Measurements from ENCODE around the gene AIDA. TPM values are rescaled to one million over a fixed set of nuclear protein-coding genes. Genes with fewer than 3 reads are reported as not detected.

Gene AIDA
- total RNA-seq, 1 experiment from 2014 or later: 92.8 TPM

GRCh38 chr1:222697203-222697602 lies 15.1 kb downstream of the AIDA start:
- Histone ChIP-seq H3K18ac (ENCODE audit: insufficient read length, low read depth, low read length) (no peak overlapping the region), H3K4ac (ENCODE audit: low read depth, low read length) (no peak overlapping the region), H3T11ph (ENCODE audit: low read length) (no peak overlapping the region), H3K23me2 (ENCODE audit: insufficient read length, low read depth, low read length, poor library complexity, severe bottlenecking) (no peaks in the 10 kb centered on the region), H3K4me2 (ENCODE audit: insufficient read depth, insufficient read length, low read length) (no peak overlapping the region), H3K4me1 (ENCODE audit: insufficient read depth, low read length) (no peaks in the 10 kb centered on the region), H3K27me3 (ENCODE audit: insufficient read depth, low read length) (no peaks in the 10 kb centered on the region), H2AFZ (ENCODE audit: low read length) (no peak overlapping the region), H4K5ac (ENCODE audit: insufficient read length, low read depth, low read length) (no peak overlapping the region), H3K79me2 (ENCODE audit: insufficient read depth, low read length) (no peaks in the 10 kb centered on the region; the same call in 1 of the 2 replicates), H4K91ac (ENCODE audit: insufficient read length, low read depth, low read length) (no peak overlapping the region), H2BK20ac (ENCODE audit: low read depth, low read length, poor library complexity, severe bottlenecking) (no peak overlapping the region), H3K14ac (ENCODE audit: insufficient read depth, low read length) (no peak overlapping the region), H4K20me1 (ENCODE audit: control insufficient read depth, insufficient read depth, insufficient read length) (no peaks in the 10 kb centered on the region), H2BK15ac (ENCODE audit: low read depth, low read length) (no peak overlapping the region), H3K56ac (ENCODE audit: insufficient read length, low read depth, low read length) (no peak overlapping the region), H3K9me3 (ENCODE audit: control insufficient read depth, low read depth, low read length) (no peaks in the 10 kb centered on the region), H2AK5ac (ENCODE audit: insufficient read length, low read length) (no peak overlapping the region), H3K23ac (ENCODE audit: insufficient read length, low read depth, low read length) (no peak overlapping the region), H3K9ac (ENCODE audit: extremely low read depth, insufficient read length, low read length) (no peak overlapping the region), H2BK5ac (ENCODE audit: insufficient read length, low read length) (no peak overlapping the region), H2BK12ac (ENCODE audit: insufficient read length, low read depth, low read length) (no peak overlapping the region), H2BK120ac (ENCODE audit: low read depth, low read length, poor library complexity, severe bottlenecking) (no peak overlapping the region), H3K79me1 (ENCODE audit: insufficient read depth, low read depth, low read length, poor library complexity, severe bottlenecking) (peaks cover 3% of the 10 kb centered on the region), H4K8ac (replicated peaks; ENCODE audit: insufficient read length, low read depth, low read length) (no peak overlapping the region), H3K27ac (ENCODE audit: insufficient read length, low read depth, low read length) (no peak overlapping the region)
- no peak for TF ChIP-seq CTCF (conservative IDR thresholded peaks at IDR 0.05)
- no CpG with 5 or more reads among the region's 2 CpGs for WGBS (ENCODE audit: extremely low coverage, insufficient read length, low lambda C conversion rate)
- Mint-ChIP-seq H3K4me1 (no peaks in the 10 kb centered on the region), H3K36me3 (ENCODE audit: insufficient read depth in 1 of 3, low read depth in 3 of 3) (peaks cover 15 to 28% (median 23%) of the 10 kb centered on the region in 3 experiments; a peak in 6 of 7 replicates), H3K9me3 (0 out of 5 replicates have a peak, but pooled peaks cover 0 to 4% of the 10 kb centered on the region in 2 experiments), H3K27me3 (ENCODE audit: low read depth) (no peaks in the 10 kb centered on the region), H3K27ac (no peak overlapping the region), H3K4me3 (no peak overlapping the region)
- DNase-seq: no peak

Data from H9 (cell line).